Activated B cell treated with CpG ODN at 0.5 μM for 24 hours (primary cell): ENCODE measurements around the gene SUPT3H. TPM values are rescaled to one million over a fixed set of nuclear protein-coding genes. Genes with fewer than 3 reads are reported as not detected.

Experiments used
- ATAC-seq: fragments of 200-7000 bp; cut with Tn5 transposase; one replicate; pipeline ENCODE4 v1.10.0; 2021; ENCODE audit warnings: low read depth, mild to moderate bottlenecking, moderate library complexity
- CTCF ChIA-PET: fragments of 350-600 bp; sonication (Branson Sonifier 250); formaldehyde crosslinking; loops from one replicate; lab custom pipeline; 2021; ENCODE audit warnings: antibody characterized with exemption; lab: Charles Lee
- POLR2A ChIA-PET: fragments of 350-600 bp; sonication (Branson Sonifier 250); formaldehyde crosslinking; loops from one replicate; lab custom pipeline; 2021; ENCODE audit warnings: antibody characterized with exemption; lab: Charles Lee
- DNase-seq: peaks from one replicate; pipeline ENCODE4 v3.0.0; 2022
- H3K27ac Mint-ChIP-seq: one replicate; pipeline ENCODE4 v1.8.0; 2020; ENCODE audit warnings: mixed read lengths
- H3K27me3 Mint-ChIP-seq: one replicate; pipeline ENCODE4 v1.8.0; 2021; ENCODE audit warnings: mixed read lengths
- H3K36me3 Mint-ChIP-seq: one replicate; pipeline ENCODE4 v1.8.0; 2021; ENCODE audit warnings: low read depth, mixed read lengths
- H3K4me1 Mint-ChIP-seq: one replicate; pipeline ENCODE4 v1.8.0; 2021; ENCODE audit warnings: mixed read lengths
- H3K4me3 Mint-ChIP-seq: one replicate; pipeline ENCODE4 v1.8.0; 2020; ENCODE audit warnings: mild to moderate bottlenecking, mixed read lengths
- H3K9me3 Mint-ChIP-seq: one replicate; pipeline ENCODE4 v1.8.0; 2020; ENCODE audit warnings: mixed read lengths
- intact Hi-C: fragments of 100-400 bp; cut with micrococcal nuclease; formaldehyde crosslinking; loops from one replicate; pipeline ENCODE4 v1.15.1; 2024
- total RNA-seq: library from RNA; stranded (reverse); gene quantifications from 2 replicates; pipeline ENCODE4 v1.2.3, GENCODE V29; 2022
- TF ChIP-seq, protein P1 (sequence below): fragments of 200-600 bp; IDR thresholded peaks from one replicate; pipeline ENCODE4 v1.8.0; 2022; ENCODE audit warnings: antibody characterized with exemption, mild to moderate bottlenecking

Gene SUPT3H
- total RNA-seq, 1 donor from 2014 or later = 9.9 TPM

DNA sequence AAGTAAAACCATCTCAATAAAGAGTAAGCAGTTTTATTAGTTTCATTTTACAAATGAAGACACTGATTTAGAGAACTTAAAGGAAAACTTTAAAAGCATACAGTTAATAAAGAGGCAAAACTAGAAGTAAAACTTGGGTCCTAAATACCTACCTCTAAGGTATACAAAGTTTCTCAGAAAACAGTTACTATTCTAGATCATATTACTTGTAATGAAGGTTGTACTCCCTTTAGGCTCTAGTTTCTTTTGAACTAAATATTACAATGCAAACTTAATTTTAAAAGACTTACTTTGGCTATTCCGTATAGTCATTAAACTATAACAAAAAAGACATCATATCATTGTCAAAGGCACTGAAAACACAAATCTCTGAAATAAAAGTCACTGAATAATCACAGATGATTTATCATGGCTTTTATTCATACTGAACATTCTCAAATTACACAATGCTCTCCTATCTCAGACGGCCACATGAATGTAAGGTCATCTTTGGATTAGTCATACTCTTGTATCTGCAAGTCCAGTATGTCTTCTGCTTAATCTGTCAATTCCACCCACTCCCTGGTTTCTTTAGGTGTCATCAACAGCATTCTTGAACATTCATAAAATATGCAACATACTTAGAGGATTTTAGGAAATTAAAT, 411.2 kb downstream of the SUPT3H start:
- TF ChIP-seq, protein P1, sequence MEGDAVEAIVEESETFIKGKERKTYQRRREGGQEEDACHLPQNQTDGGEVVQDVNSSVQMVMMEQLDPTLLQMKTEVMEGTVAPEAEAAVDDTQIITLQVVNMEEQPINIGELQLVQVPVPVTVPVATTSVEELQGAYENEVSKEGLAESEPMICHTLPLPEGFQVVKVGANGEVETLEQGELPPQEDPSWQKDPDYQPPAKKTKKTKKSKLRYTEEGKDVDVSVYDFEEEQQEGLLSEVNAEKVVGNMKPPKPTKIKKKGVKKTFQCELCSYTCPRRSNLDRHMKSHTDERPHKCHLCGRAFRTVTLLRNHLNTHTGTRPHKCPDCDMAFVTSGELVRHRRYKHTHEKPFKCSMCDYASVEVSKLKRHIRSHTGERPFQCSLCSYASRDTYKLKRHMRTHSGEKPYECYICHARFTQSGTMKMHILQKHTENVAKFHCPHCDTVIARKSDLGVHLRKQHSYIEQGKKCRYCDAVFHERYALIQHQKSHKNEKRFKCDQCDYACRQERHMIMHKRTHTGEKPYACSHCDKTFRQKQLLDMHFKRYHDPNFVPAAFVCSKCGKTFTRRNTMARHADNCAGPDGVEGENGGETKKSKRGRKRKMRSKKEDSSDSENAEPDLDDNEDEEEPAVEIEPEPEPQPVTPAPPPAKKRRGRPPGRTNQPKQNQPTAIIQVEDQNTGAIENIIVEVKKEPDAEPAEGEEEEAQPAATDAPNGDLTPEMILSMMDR = no peak
- Mint-ChIP-seq H3K4me3 (no peak overlapping the region), H3K9me3 (peaks cover 2% of the 10 kb centered on the region), H3K36me3 (no peaks in the 10 kb centered on the region), H3K27ac (no peak overlapping the region), H3K27me3 (no peaks in the 10 kb centered on the region), H3K4me1 (no peaks in the 10 kb centered on the region)
- ChIA-PET POLR2A (no interaction called here), CTCF (no interaction called here)
- intact Hi-C loops = no loop called here
- no peak for DNase-seq
- no peak for ATAC-seq

DNA sequence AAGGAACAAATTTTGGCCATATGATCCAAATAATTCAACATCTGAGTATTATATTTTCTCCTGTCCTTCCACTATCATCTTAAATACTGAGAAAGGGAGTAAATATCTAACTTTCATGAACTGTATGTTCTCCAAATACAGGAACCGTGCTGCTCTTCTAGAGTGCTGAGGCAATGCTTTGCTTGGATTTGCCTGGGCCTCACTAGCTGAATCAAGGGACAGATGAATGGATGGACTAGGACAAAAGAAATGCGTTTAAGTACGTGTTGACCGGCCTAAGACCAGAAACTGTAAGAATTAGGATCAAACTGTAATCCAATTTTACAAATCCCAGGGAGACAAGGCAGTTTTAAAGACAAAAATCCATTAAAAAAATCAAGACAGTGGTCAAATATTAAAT, 412.0 kb downstream of the SUPT3H start:
- Mint-ChIP-seq H3K36me3 (no peaks in the 10 kb centered on the region), H3K4me3 (no peak overlapping the region), H3K27me3 (no peaks in the 10 kb centered on the region), H3K4me1 (peaks cover 2% of the 10 kb centered on the region), H3K27ac (no peak overlapping the region), H3K9me3 (no peaks in the 10 kb centered on the region)
- no peak for DNase-seq
- ATAC-seq = no peak
- ChIA-PET CTCF (no interaction called here), POLR2A (no interaction called here)
- intact Hi-C loops = no loop called here
- TF ChIP-seq, protein P1 = no peak

DNA sequence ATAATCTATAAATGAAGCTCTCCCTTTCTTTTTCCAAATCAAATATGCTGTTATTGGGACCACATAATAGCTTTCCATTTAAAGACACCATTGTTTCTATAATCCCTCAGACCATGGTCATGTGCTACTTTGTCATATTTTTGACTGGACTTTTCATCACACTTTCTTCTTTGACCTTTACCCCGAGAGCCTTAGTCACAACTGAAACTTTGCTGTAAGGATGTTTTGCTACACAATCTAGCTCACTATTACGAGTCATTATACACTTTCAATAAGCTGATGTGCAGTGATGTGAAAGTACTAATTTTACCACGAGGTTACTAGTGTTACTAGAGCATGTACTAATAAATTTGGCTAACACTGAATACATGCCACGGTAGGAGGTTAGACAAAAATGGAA, 416.8 kb downstream of the SUPT3H start:
- intact Hi-C loops = no loop called here
- Mint-ChIP-seq H3K4me1 (peaks cover 2% of the 10 kb centered on the region), H3K27ac (no peak overlapping the region), H3K4me3 (no peak overlapping the region), H3K9me3 (no peaks in the 10 kb centered on the region), H3K27me3 (no peaks in the 10 kb centered on the region), H3K36me3 (no peaks in the 10 kb centered on the region)
- POLR2A ChIA-PET = no interaction called here
- CTCF ChIA-PET = no interaction called here
- ATAC-seq = no peak
- TF ChIP-seq, protein P1 = no peak
- DNase-seq = no peak

DNA sequence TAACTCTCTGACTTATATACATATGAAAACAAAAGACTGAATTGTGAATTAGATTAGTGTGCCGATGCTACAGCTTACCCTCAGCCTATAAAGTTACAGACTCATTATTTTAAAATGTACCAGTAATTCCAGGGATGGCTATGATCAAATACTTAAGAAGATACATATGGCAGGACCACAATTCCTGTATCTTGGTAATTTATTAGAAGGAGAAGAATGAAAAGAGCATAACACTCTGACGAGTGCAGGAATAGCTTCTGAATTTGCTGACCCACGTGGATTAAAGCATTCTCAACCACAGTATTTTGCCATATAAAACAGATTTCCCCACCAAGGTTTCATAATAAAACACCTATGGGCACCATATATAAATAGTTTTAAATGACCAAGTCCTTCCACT, 418.1 kb downstream of the SUPT3H start:
- no peak overlapping the region for H3K27ac Mint-ChIP-seq
- intact Hi-C loops = no loop called here
- peaks cover 2% of the 10 kb centered on the region for H3K4me1 Mint-ChIP-seq
- H3K27me3 Mint-ChIP-seq = no peaks in the 10 kb centered on the region
- H3K9me3 Mint-ChIP-seq = no peaks in the 10 kb centered on the region
- POLR2A ChIA-PET = no interaction called here
- no peak for DNase-seq
- H3K36me3 Mint-ChIP-seq = no peaks in the 10 kb centered on the region
- TF ChIP-seq, protein P1 = no peak
- ATAC-seq = no peak
- H3K4me3 Mint-ChIP-seq = no peak overlapping the region
- CTCF ChIA-PET = no interaction called here

- H3K27ac Mint-ChIP-seq = no peak overlapping the region
- TF ChIP-seq, protein P1 = no peak
- ChIA-PET CTCF (no interaction called here), POLR2A (no interaction called here)
- peaks cover 2% of the 10 kb centered on the region for H3K4me1 Mint-ChIP-seq
- DNase-seq (no peak), ATAC-seq (no peak)
- intact Hi-C loops = no loop called here
- no peaks in the 10 kb centered on the region for H3K27me3 Mint-ChIP-seq
- H3K4me3 Mint-ChIP-seq = no peak overlapping the region
- peaks cover 2% of the 10 kb centered on the region for H3K9me3 Mint-ChIP-seq
- H3K36me3 Mint-ChIP-seq = peaks cover 13% of the 10 kb centered on the region
Observed at GRCh38 chr6:44957156-44957555, 420.6 kb downstream of the SUPT3H start.
